Measurements from ENCODE around the gene KIFC3.

Gene KIFC3

DNA sequence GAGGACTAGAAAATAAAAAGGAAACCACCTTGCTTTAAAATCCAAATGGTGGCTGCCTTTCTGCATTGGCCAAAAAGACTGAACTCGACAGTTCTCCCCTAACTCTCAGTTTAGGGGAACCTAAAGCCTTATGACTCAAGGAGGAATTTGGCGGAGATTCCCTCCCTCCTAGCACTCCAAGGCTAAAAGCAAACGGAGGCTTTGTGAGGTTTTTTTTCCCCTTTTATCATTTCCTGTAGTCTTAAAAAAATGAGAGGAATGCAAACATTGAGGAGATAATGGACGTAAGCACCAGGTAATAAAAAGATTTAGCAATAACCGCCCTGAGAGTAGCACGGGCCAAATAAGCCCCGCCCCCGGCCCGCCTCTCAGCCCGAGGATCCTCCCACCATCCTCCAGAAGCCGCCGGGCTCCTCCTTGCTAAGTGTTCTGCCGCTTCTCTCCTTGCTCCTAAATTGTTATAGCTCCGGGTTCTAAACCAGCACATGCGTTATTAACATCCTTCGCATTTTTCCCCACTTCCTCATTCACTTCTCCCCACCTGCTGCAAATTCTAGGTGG lies 5.8 kb upstream of the KIFC3 start:
- H3K27ac ChIP-seq, result no peak overlapping the region
- TF ChIP-seq, protein P1, sequence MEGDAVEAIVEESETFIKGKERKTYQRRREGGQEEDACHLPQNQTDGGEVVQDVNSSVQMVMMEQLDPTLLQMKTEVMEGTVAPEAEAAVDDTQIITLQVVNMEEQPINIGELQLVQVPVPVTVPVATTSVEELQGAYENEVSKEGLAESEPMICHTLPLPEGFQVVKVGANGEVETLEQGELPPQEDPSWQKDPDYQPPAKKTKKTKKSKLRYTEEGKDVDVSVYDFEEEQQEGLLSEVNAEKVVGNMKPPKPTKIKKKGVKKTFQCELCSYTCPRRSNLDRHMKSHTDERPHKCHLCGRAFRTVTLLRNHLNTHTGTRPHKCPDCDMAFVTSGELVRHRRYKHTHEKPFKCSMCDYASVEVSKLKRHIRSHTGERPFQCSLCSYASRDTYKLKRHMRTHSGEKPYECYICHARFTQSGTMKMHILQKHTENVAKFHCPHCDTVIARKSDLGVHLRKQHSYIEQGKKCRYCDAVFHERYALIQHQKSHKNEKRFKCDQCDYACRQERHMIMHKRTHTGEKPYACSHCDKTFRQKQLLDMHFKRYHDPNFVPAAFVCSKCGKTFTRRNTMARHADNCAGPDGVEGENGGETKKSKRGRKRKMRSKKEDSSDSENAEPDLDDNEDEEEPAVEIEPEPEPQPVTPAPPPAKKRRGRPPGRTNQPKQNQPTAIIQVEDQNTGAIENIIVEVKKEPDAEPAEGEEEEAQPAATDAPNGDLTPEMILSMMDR (conservative IDR thresholded peaks at IDR 0.05), result no peak
- no peak for TF ChIP-seq ZFX (IDR thresholded peaks at IDR 0.05)

DNA sequence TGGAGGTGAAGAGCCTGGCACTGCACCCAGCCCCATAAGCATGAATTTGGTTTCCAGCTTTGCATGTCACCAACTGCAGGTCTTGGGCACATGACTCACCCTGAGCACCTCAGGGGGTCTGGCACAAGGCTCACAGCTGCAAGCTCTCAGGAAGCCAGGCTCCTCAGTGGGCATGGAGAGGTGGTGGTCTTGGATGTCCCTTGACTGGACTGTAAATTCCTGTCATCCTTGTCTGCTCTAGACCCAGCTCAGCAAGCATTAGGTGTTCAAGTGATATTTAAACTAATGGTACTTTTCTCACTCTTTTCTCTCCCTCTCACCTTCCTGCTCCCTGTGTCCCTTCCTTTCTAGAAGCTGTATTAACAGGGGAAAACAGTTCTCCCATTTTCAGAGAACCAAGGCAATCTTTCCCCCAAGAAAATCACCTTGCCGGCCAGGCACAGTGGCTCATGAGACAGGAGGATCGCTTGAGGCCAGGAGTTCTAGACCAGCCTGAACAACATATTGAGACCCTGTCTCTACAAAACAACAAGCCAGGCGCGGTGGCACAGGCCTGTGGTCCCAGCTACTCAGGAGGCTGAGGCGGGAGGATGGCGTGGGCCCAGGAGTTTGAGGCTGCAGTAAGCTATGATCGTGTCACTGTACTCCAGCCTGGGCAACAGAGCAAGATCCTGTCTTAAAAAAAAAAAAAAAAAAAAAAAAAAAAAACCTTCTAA lies 5.1 kb upstream of the KIFC3 start:
- no peak for TF ChIP-seq ZFX (IDR thresholded peaks at IDR 0.05)
- TF ChIP-seq, protein P1 (conservative IDR thresholded peaks at IDR 0.05), result no peak
- no peak overlapping the region for H3K27ac ChIP-seq

- TF ChIP-seq ZFX (IDR thresholded peaks at IDR 0.05), result no peak
- TF ChIP-seq, protein P1 (conservative IDR thresholded peaks at IDR 0.05), result no peak
- no peak overlapping the region for H3K27ac ChIP-seq
Measured at GRCh38 chr16:57805176-57805575, 2.9 kb upstream of the KIFC3 start.

DNA sequence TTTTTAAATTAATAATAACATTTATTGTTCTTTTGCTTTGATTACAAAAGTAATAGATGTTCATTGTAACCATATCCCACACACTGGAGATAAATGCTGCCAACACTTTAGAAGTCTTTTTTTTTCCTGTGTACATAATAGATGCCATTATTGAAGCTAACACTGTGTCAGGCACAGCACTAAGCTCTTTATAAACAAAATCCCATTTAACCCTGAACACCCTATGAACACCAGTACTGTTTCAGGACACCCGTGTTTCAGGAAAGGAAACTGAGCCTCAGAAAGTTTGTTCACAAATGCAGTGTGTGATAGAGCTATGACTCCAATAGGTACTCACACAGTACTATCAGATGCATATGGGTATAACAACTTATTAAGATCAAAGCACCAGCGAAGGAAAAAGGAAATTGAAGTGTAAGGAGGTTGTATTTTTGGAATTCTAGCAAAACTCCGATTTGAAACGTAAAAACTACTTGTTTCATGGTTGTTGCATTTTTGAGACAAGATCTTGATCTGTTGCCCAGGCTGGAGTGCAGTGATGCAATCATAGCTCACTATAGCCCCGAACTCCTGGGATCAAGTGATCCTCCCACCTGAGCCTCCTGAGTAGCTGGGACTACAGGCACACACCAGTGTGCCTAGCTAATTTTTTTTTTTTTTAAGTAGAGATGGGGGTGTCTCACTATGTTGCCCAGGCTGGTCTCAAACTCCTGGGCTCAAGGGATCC lies 2.0 kb upstream of the KIFC3 start:
- TF ChIP-seq, protein P1 (conservative IDR thresholded peaks at IDR 0.05), result no peak
- no peak for TF ChIP-seq ZFX (IDR thresholded peaks at IDR 0.05)
- no peak overlapping the region for H3K27ac ChIP-seq

GRCh38 chr16:57803134-57803990 lies 1.1 kb upstream of the KIFC3 start:
- H3K27ac ChIP-seq, result no peak overlapping the region
- TF ChIP-seq, protein P1 (conservative IDR thresholded peaks at IDR 0.05), result no peak
- TF ChIP-seq ZFX (IDR thresholded peaks at IDR 0.05), result no peak

DNA sequence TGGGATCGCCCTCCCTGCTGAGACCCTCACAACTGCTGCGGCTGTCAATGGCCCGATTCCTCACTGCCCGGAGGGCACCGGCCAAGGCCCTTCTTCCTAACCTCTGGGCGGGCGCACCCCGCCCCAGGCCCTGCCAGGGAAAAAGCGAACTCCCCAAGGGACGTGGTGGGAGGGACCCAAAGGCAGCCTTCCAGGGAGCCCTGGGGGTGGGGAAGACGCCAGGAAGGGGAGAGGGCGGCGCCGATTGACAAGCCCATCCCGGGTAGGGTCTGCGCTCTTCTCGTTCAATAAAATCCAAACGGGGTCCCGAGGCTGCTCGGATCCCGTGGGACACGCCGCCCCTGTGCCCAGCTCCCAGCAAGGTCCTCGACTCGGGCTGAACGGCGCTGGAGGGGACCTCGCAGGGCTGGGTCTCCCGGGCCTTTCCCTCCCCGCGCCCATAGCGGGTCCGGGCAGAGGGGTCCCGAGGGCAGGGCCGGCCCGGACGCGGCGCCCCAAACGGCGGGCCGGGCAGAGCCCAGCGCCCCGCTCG lies 416 bp downstream of the KIFC3 start:
- TF ChIP-seq, protein P1 (conservative IDR thresholded peaks at IDR 0.05), result no peak
- TF ChIP-seq ZFX (IDR thresholded peaks at IDR 0.05), result no peak
- H3K27ac ChIP-seq, result no peak overlapping the region

Data from C4-2B (cell line).